IMR-90 (cell line): ENCODE results near the gene NMNAT3. TPM values are rescaled to one million over a fixed set of nuclear protein-coding genes. Genes with fewer than 3 reads are reported as not detected.

ENCODE experiments used
- ATAC-seq: fragments of 200-7000 bp; cut with Tn5 transposase; 2 replicates; pipeline ENCODE4 v1.9.1; 2020; ENCODE audit warnings: low read depth, mild to moderate bottlenecking, moderate library complexity
- BruUV-seq: library from RNA; stranded (reverse); fragments of 400-500 nt; replicated peaks from 2 replicates; lab custom pipeline; 2021; lab: Mats Ljungman, UMichigan
- CTCF ChIA-PET: fragments of 300-600 bp; formaldehyde crosslinking; extraction: SDS; loops from one replicate; lab custom pipeline; 2021; ENCODE audit warnings: antibody characterized with exemption; lab: Yijun Ruan, JAX
- POLR2A ChIA-PET: fragments of 300-600 bp; sonication (Branson Sonifier 250); formaldehyde crosslinking; loops from one replicate; lab custom pipeline; 2022; ENCODE audit warnings: antibody characterized with exemption; ENCODE audit not compliant: unreplicated experiment; lab: Charles Lee
- DNase-seq: peaks from one replicate; pipeline ENCODE4 v3.0.0; 2013
- H2AFZ ChIP-seq: replicated peaks from 2 replicates; pipeline ENCODE3; 2013; ENCODE audit warnings: low read length, mild to moderate bottlenecking; ENCODE audit not compliant: poor library complexity
- H2AK5ac ChIP-seq: 2 replicates; pipeline ENCODE4 v1.6.1; 2013; ENCODE audit warnings: low read depth, low read length, inconsistent platforms
- H2AK9ac ChIP-seq: replicated peaks from 2 replicates; pipeline ENCODE3; 2013; ENCODE audit warnings: mild to moderate bottlenecking, low read depth, low read length, moderate library complexity; ENCODE audit not compliant: poor library complexity
- H2BK120ac ChIP-seq: 2 replicates; pipeline ENCODE4 v1.6.1; 2013; ENCODE audit warnings: low read depth, low read length, inconsistent platforms
- H2BK15ac ChIP-seq: 3 replicates; pipeline ENCODE4 v1.6.1; 2013; ENCODE audit warnings: low read depth, low read length, inconsistent platforms
- H2BK20ac ChIP-seq: 2 replicates; pipeline ENCODE4 v1.6.1; 2013; ENCODE audit warnings: low read depth, mild to moderate bottlenecking, inconsistent platforms, low read length, moderate library complexity
- H2BK5ac ChIP-seq: 2 replicates; pipeline ENCODE4 v1.6.1; 2013; ENCODE audit warnings: mild to moderate bottlenecking, low read depth, low read length, inconsistent platforms; ENCODE audit not compliant: poor library complexity, severe bottlenecking
- H3K14ac ChIP-seq: replicated peaks from 2 replicates; pipeline ENCODE4 v1.6.1; 2013; ENCODE audit warnings: low read depth, low read length, inconsistent platforms
- H3K18ac ChIP-seq: 2 replicates; pipeline ENCODE4 v1.6.1; 2013; ENCODE audit warnings: low read depth, low read length, control low read depth
- H3K23ac ChIP-seq: 2 replicates; pipeline ENCODE4 v1.6.1; 2013; ENCODE audit warnings: low read depth, low read length, inconsistent platforms
- H3K27ac ChIP-seq: 2 replicates; pipeline ENCODE4 v1.5.1; 2013; ENCODE audit warnings: mild to moderate bottlenecking, control low read depth, low read length; ENCODE audit not compliant: insufficient read depth
- H3K27me3 ChIP-seq: 2 replicates; pipeline ENCODE4 v1.6.1; 2013; ENCODE audit warnings: low read length; ENCODE audit not compliant: control insufficient read depth, insufficient read depth
- H3K36me3 ChIP-seq: 2 replicates; pipeline ENCODE4 v1.6.1; 2013; ENCODE audit warnings: low read length, mixed read lengths; ENCODE audit not compliant: control insufficient read depth, insufficient read depth
- H3K4ac ChIP-seq: 2 replicates; pipeline ENCODE4 v1.6.1; 2013; ENCODE audit warnings: low read depth, low read length, inconsistent platforms
- H3K4me1 ChIP-seq: 2 replicates; pipeline ENCODE4 v1.6.1; 2013; ENCODE audit warnings: low read length, mixed read lengths; ENCODE audit not compliant: control insufficient read depth, insufficient read depth
- H3K4me2 ChIP-seq: 2 replicates; pipeline ENCODE4 v1.6.1; 2013; ENCODE audit warnings: low read depth, mild to moderate bottlenecking, control low read depth, low read length, moderate library complexity
- H3K4me3 ChIP-seq: 2 replicates; pipeline ENCODE4 v1.5.1; 2013; ENCODE audit warnings: low read depth, mild to moderate bottlenecking, control low read depth, low read length, moderate library complexity; ENCODE audit not compliant: insufficient read depth
- H3K56ac ChIP-seq: 2 replicates; pipeline ENCODE4 v1.6.1; 2013; ENCODE audit warnings: low read length, inconsistent platforms; ENCODE audit not compliant: insufficient read depth; ENCODE audit errors: extremely low read depth
- H3K79me1 ChIP-seq, 2 experiments: 2 replicates each; pipeline ENCODE4 v1.6.1; 2013; ENCODE audit warnings: low read length in 2 of 2, inconsistent platforms in 1 of 2, low read depth in 1 of 2
- H3K9ac ChIP-seq: 2 replicates; pipeline ENCODE4 v1.6.1; 2013; ENCODE audit warnings: low read depth, low read length, control low read depth
- H3K9me1 ChIP-seq: 2 replicates; pipeline ENCODE4 v1.6.1; 2013; ENCODE audit warnings: low read length, inconsistent platforms; ENCODE audit not compliant: insufficient read depth
- H3K9me3 ChIP-seq: 2 replicates; pipeline ENCODE4 v1.6.1; 2013; ENCODE audit warnings: low read length; ENCODE audit not compliant: control insufficient read depth, insufficient read depth
- H4K20me1 ChIP-seq: 2 replicates; pipeline ENCODE4 v1.6.1; 2013; ENCODE audit warnings: low read length, inconsistent platforms; ENCODE audit not compliant: insufficient read depth
- H4K5ac ChIP-seq: 2 replicates; pipeline ENCODE4 v1.6.1; 2013; ENCODE audit warnings: mild to moderate bottlenecking, low read depth, low read length, control low read depth
- H4K8ac ChIP-seq, 2 experiments: 2 replicates each; pipeline ENCODE4 v1.6.1; 2013; ENCODE audit warnings: low read depth in 2 of 2, low read length in 2 of 2, control low read depth in 1 of 2, inconsistent platforms in 1 of 2
- H4K91ac ChIP-seq: 2 replicates; pipeline ENCODE4 v1.6.1; 2013; ENCODE audit warnings: low read depth, low read length, inconsistent platforms; ENCODE audit not compliant: insufficient read depth
- BHLHE40 ChIP-seq: fragments of 150-350 bp; IDR thresholded peaks from 2 replicates; pipeline ENCODE4 v1.6.1; 2016; ENCODE audit warnings: mild to moderate bottlenecking, low read depth, low read length
- CEBPB ChIP-seq: IDR thresholded peaks from 2 replicates; pipeline ENCODE4 v1.6.1; 2012; ENCODE audit warnings: low read depth, low read length, improper control_type of control experiment
- CHD1 ChIP-seq: IDR thresholded peaks from 2 replicates; pipeline ENCODE4 v1.6.1; 2012; ENCODE audit warnings: low read depth, low read length, improper control_type of control experiment
- FOS ChIP-seq: fragments of 150-350 bp; IDR thresholded peaks from 2 replicates; pipeline ENCODE4 v1.6.1; 2016; ENCODE audit warnings: low read depth, low read length
- MAFK ChIP-seq: IDR thresholded peaks from 2 replicates; pipeline ENCODE4 v1.6.1; 2012; ENCODE audit warnings: low read depth, low read length, improper control_type of control experiment
- MAZ ChIP-seq: IDR thresholded peaks from 2 replicates; pipeline ENCODE4 v1.6.1; 2012; ENCODE audit warnings: low read depth, mild to moderate bottlenecking, low read length, improper control_type of control experiment, moderate library complexity, borderline replicate concordance
- MXI1 ChIP-seq: IDR thresholded peaks from 2 replicates; pipeline ENCODE4 v1.6.1; 2012; ENCODE audit warnings: low read depth, mild to moderate bottlenecking, low read length, moderate library complexity, borderline replicate concordance
- NFE2L2 ChIP-seq: fragments of 150-350 bp; IDR thresholded peaks from 2 replicates; pipeline ENCODE4 v1.6.1; 2016; ENCODE audit warnings: low read depth, mild to moderate bottlenecking, low read length
- POLR2A ChIP-seq: IDR thresholded peaks from 2 replicates; pipeline ENCODE4 v1.6.1; 2012; ENCODE audit warnings: mild to moderate bottlenecking, low read depth, low read length
- RAD21 ChIP-seq: IDR thresholded peaks from 2 replicates; pipeline ENCODE4 v1.6.1; 2012; ENCODE audit warnings: low read length, improper control_type of control experiment
- RCOR1 ChIP-seq: IDR thresholded peaks from 2 replicates; pipeline ENCODE4 v1.6.1; 2012; ENCODE audit warnings: mild to moderate bottlenecking, low read length, improper control_type of control experiment; ENCODE audit not compliant: insufficient replicate concordance
- RFX5 ChIP-seq: IDR thresholded peaks from 2 replicates; pipeline ENCODE4 v1.8.0; 2012; ENCODE audit warnings: low read depth, mild to moderate bottlenecking, low read length, moderate library complexity
- SMC3 ChIP-seq: fragments of 150-350 bp; IDR thresholded peaks from 2 replicates; pipeline ENCODE4 v1.6.1; 2016; ENCODE audit warnings: low read depth, mild to moderate bottlenecking, antibody characterized with exemption, low read length, moderate library complexity
- WGBS, 2 experiments: methylation state at CpG; one replicate each; pipeline versions ENCODE4 v1.1.5 to v1.1.7; 2013; ENCODE audit warnings: missing lambda C conversion rate in 2 of 2; ENCODE audit not compliant: insufficient read length in 1 of 2; ENCODE audit errors: extremely low coverage in 2 of 2; 5-methylcytosine and 5-hydroxymethylcytosine counted together
- dilution Hi-C: fragments of 300-500 bp; cut with HindIII; formaldehyde crosslinking; loops from one replicate; pipeline ENCODE4 v1.14.3; 2018; ENCODE audit warnings: low sequenced_read_pairs; ENCODE audit not compliant: unreplicated experiment
- in situ Hi-C: fragments of 300-500 bp; cut with MboI; formaldehyde crosslinking; loops from 3 replicates; pipeline ENCODE4 v1.14.3; 2019; ENCODE audit warnings: low sequenced_read_pairs, inconsistent platforms, mixed read lengths
- intact Hi-C: fragments of 100-400 bp; cut with micrococcal nuclease; formaldehyde crosslinking; loops from 2 replicates; pipeline ENCODE4 v1.10.0; 2022
- polyA plus RNA-seq, 3 experiments: library from polyadenylated mRNA; depleted of rRNA; stranded (reverse); fragments of >200 nt; gene quantifications; 2 replicates each; pipeline ENCODE4 v1.2.3, GENCODE V29; 2012; ENCODE audit warnings: low replicate concordance in 1 of 3
- total RNA-seq: library from RNA; depleted of rRNA; stranded (reverse); fragments of >200 nt; gene quantifications from 2 replicates; pipeline ENCODE4 v1.2.3, GENCODE V29; 2012
- TF ChIP-seq, protein P1 (sequence below): fragments of 150-350 bp; IDR thresholded peaks from 2 replicates; pipeline ENCODE4 v1.6.1; 2016; ENCODE audit warnings: low read depth, mild to moderate bottlenecking, low read length, moderate library complexity, borderline replicate concordance
- TF ChIP-seq, protein P2 (sequence below): conservative IDR thresholded peaks from 2 replicates; pipeline ENCODE4 v1.5.1; 2012; ENCODE audit warnings: mild to moderate bottlenecking, low read depth, low read length, improper control_type of control experiment
- TF ChIP-seq, protein P3 (sequence below): fragments of 150-350 bp; IDR thresholded peaks from 2 replicates; pipeline ENCODE4 v1.6.1; 2017; ENCODE audit warnings: mild to moderate bottlenecking, antibody characterized with exemption, low read length, low read depth

The NMNAT3 gene
- total and polyA plus RNA-seq, 2 of the 4 experiments (the other 2 are of a cell fraction) = 0.12 to 0.36 TPM

DNA sequence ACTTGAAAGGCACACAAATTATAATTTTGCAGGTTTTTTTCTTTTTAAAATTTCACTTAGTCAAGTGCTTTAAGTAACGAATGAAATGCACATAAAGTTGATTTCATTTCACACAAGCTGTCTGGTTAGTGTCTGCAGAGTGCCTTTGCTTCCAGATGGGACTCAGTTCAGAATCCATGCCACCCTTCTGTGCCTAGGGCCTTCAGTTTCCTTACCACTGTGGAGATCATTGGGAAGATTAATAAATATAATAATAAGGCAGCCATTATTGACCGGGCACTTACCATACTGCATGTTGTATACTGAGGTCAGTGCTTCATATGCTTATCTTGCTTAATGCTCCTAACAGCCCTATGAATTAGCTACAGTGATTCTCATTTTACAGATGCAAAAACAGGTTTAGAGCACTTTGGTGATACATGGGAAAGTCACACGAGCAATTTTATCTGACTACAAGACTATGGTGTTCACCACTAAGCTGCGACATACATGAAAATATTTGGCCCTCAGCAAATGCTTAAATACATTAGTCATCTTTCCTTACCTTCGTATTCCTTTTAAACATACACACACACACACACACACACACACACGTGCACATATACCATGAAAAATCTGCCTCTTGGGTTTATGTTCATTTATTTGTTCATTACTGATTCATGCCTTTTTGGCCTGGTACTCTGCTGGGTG is 3.1 kb downstream of the NMNAT3 start:
- no peaks in the 10 kb centered on the region for H3K9me3 ChIP-seq
- no peak overlapping the region for H2BK120ac ChIP-seq
- H2AK5ac ChIP-seq = no peak overlapping the region
- H2BK15ac ChIP-seq = no peak overlapping the region
- TF ChIP-seq SMC3 = no peak
- no peak for TF ChIP-seq BHLHE40
- no peak for TF ChIP-seq POLR2A
- TF ChIP-seq MAZ = no peak
- TF ChIP-seq, protein P1, sequence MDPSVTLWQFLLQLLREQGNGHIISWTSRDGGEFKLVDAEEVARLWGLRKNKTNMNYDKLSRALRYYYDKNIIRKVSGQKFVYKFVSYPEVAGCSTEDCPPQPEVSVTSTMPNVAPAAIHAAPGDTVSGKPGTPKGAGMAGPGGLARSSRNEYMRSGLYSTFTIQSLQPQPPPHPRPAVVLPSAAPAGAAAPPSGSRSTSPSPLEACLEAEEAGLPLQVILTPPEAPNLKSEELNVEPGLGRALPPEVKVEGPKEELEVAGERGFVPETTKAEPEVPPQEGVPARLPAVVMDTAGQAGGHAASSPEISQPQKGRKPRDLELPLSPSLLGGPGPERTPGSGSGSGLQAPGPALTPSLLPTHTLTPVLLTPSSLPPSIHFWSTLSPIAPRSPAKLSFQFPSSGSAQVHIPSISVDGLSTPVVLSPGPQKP = no peak
- TF ChIP-seq RAD21 = no peak
- TF ChIP-seq RCOR1 = no peak
- TF ChIP-seq CHD1 = no peak
- no peak for TF ChIP-seq MXI1
- TF ChIP-seq, protein P2, sequence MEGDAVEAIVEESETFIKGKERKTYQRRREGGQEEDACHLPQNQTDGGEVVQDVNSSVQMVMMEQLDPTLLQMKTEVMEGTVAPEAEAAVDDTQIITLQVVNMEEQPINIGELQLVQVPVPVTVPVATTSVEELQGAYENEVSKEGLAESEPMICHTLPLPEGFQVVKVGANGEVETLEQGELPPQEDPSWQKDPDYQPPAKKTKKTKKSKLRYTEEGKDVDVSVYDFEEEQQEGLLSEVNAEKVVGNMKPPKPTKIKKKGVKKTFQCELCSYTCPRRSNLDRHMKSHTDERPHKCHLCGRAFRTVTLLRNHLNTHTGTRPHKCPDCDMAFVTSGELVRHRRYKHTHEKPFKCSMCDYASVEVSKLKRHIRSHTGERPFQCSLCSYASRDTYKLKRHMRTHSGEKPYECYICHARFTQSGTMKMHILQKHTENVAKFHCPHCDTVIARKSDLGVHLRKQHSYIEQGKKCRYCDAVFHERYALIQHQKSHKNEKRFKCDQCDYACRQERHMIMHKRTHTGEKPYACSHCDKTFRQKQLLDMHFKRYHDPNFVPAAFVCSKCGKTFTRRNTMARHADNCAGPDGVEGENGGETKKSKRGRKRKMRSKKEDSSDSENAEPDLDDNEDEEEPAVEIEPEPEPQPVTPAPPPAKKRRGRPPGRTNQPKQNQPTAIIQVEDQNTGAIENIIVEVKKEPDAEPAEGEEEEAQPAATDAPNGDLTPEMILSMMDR = no peak
- TF ChIP-seq, protein P3, sequence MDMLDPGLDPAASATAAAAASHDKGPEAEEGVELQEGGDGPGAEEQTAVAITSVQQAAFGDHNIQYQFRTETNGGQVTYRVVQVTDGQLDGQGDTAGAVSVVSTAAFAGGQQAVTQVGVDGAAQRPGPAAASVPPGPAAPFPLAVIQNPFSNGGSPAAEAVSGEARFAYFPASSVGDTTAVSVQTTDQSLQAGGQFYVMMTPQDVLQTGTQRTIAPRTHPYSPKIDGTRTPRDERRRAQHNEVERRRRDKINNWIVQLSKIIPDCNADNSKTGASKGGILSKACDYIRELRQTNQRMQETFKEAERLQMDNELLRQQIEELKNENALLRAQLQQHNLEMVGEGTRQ = no peak
- TF ChIP-seq RFX5 = no peak
- no peak for TF ChIP-seq FOS
- TF ChIP-seq CEBPB = no peak
- no peak for TF ChIP-seq NFE2L2
- no peak for TF ChIP-seq MAFK
- WGBS, 2 experiments = 79% methylated on average over 2 of the region's 6 CpGs; no CpG with 5 or more reads in 1 of the 2 experiments
- no peak overlapping the region for H3K9ac ChIP-seq
- no peak overlapping the region for H4K8ac ChIP-seq
- in situ Hi-C loops = no loop called here
- CTCF ChIA-PET = no interaction called here
- no TSS peak for BruUV-seq
- no peaks in the 10 kb centered on the region for H3K36me3 ChIP-seq
- H4K5ac ChIP-seq = no peak overlapping the region
- H3K79me1 ChIP-seq = no peaks in the 10 kb centered on the region
- dilution Hi-C loops = no loop called here
- no peak overlapping the region for H3K23ac ChIP-seq
- no peak overlapping the region for H3K14ac ChIP-seq
- H3K9me1 ChIP-seq = no peaks in the 10 kb centered on the region
- H4K91ac ChIP-seq = no peak overlapping the region
- H2BK20ac ChIP-seq = no peak overlapping the region
- POLR2A ChIA-PET = no interaction called here
- ATAC-seq = no peak
- H3K4me1 ChIP-seq = no peaks in the 10 kb centered on the region
- H2AFZ ChIP-seq = no peak overlapping the region
- H3K4ac ChIP-seq = no peak overlapping the region
- intact Hi-C loops = no loop called here
- H3K18ac ChIP-seq = no peak overlapping the region
- DNase-seq = no peak
- no peak overlapping the region for H3K56ac ChIP-seq
- H3K27ac ChIP-seq = no peak overlapping the region
- no peak overlapping the region for H2BK5ac ChIP-seq
- no peaks in the 10 kb centered on the region for H4K20me1 ChIP-seq
- peaks cover 4% of the 10 kb centered on the region; the same call in 1 of the 2 replicates for H3K27me3 ChIP-seq
- no peak overlapping the region for H3K4me3 ChIP-seq
- no peak overlapping the region for H3K4me2 ChIP-seq
- H2AK9ac ChIP-seq = no peak overlapping the region
